Retinal pigment epithelial cell (primary cell): ENCODE data around the gene STK17A.
A peak's percentile ranks its signal among the peaks of the same experiment; 100 is the strongest.
"Not testable (repeated sequence)": the region's sequence is repeated elsewhere in the genome, so short reads cannot be mapped to it uniquely, and the experiment has no call there.

Source experiments
- DNase-seq: peaks from one replicate; pipeline ENCODE4 v3.0.0-alpha.2; 2010; ENCODE audit warnings: low read depth
- H3K4me3 ChIP-seq: 2 replicates; pipeline ENCODE4 v1.5.1; 2011; ENCODE audit warnings: mild to moderate bottlenecking, low read length, control low read depth, moderate library complexity
- CTCF ChIP-seq: conservative IDR thresholded peaks from 2 replicates; pipeline ENCODE4 v1.5.1; 2011; ENCODE audit warnings: low read depth, low read length, control low read depth, inconsistent platforms

The STK17A gene

GRCh38 chr7:43576241-43576640 is 6.7 kb upstream of the STK17A start:
- no peak for DNase-seq
- no peak for TF ChIP-seq CTCF
- H3K4me3 ChIP-seq = no peak overlapping the region

- H3K4me3 ChIP-seq = no peak overlapping the region
- no peak for TF ChIP-seq CTCF
- DNase-seq = no peak
Observed at GRCh38 chr7:43577485-43577951, 5.4 kb upstream of the STK17A start.

- peak; percentile 28 for TF ChIP-seq CTCF
- DNase-seq = no peak
- peak overlapping the region; percentile 89 for H3K4me3 ChIP-seq
Observed at GRCh38 chr7:43583424-43584194, 701 bp downstream of the STK17A start.

GRCh38 chr7:43584195-43584586 is 1.3 kb downstream of the STK17A start:
- no peak for TF ChIP-seq CTCF
- no peak for DNase-seq
- peak overlapping the region; percentile 89 for H3K4me3 ChIP-seq

GRCh38 chr7:43584733-43585132 is 1.8 kb downstream of the STK17A start:
- DNase-seq = not testable (repeated sequence)
- peak overlapping the region; percentile 89 for H3K4me3 ChIP-seq

GRCh38 chr7:43585562-43585961 is 2.7 kb downstream of the STK17A start:
- H3K4me3 ChIP-seq = no peak overlapping the region
- no peak for TF ChIP-seq CTCF
- no peak for DNase-seq

GRCh38 chr7:43586251-43586900 is 3.5 kb downstream of the STK17A start:
- H3K4me3 ChIP-seq = no peak overlapping the region
- no peak for DNase-seq
- no peak for TF ChIP-seq CTCF
